ENCODE measurements around the gene NKD2.

NKD2 gene

DNA sequence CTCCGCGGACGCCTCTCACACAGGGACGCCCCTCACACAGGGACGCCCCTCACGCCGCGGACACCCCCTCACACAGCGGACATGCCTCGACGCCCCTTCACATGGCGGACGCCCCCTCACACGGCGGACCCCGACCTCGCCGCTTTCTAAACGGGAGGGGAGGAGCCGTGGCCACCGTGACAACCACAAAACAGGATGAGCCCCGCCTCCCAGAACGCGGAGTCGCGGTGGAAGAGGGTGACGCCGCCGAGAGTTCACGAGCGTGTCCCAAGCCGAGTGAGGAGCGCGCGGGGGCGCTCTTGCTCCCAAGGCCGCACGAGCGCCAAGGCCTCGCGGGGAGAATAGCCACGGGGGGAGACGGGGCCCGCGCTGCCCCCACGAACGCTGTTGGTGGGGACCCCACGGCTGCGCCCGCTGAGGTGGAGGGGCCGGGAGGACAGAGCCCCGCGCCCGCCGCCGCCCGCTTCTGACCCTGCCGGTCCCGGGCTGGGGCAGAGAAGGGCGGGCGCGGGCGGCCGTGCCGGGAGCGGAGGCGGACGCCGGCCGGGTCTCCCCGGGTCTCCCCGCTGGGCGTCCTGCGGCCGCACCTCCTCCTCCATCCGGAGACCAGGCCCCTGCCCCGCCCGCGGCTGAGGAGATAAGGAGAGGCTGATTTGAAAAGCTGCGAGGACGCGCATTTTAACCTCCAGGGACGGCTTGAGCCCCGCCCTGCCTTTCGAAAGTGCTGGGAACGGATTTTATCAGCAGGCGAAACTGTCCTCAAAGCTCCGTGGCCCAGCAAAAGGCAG lies 3.9 kb upstream of the NKD2 start:
- Histone ChIP-seq H2AFZ (ENCODE audit: low read depth, low read length, severe bottlenecking) (no peak overlapping the region), H3K27ac (ENCODE audit: low read depth, low read length) (no peak overlapping the region), H3K36me3 (ENCODE audit: low read length) (no peaks in the 10 kb centered on the region), H3K4me2 (ENCODE audit: low read depth, low read length, poor library complexity, severe bottlenecking) (no peak overlapping the region), H4K20me1 (ENCODE audit: low read depth, low read length) (no peaks in the 10 kb centered on the region), H3K9ac (ENCODE audit: low read length) (no peak overlapping the region), H3F3A (ENCODE audit: insufficient read depth) (no peaks in the 10 kb centered on the region), H3K9me3 (ENCODE audit: insufficient read depth, low read length) (no peaks in the 10 kb centered on the region), H3K4me3 (ENCODE audit: insufficient read depth, low read length, poor library complexity, severe bottlenecking) (no peak overlapping the region), H3K9me2 (replicated peaks; ENCODE audit: insufficient read depth, low read length) (no peaks in the 10 kb centered on the region), H3K79me2 (ENCODE audit: insufficient read depth, low read length) (no peaks in the 10 kb centered on the region), H3K27me3 (ENCODE audit: low read length) (no peaks in the 10 kb centered on the region)
- TF ChIP-seq EZH2phosphoT487 (conservative IDR thresholded peaks at IDR 0.05; ENCODE audit: low read length): no peak
- TF ChIP-seq, protein P1, sequence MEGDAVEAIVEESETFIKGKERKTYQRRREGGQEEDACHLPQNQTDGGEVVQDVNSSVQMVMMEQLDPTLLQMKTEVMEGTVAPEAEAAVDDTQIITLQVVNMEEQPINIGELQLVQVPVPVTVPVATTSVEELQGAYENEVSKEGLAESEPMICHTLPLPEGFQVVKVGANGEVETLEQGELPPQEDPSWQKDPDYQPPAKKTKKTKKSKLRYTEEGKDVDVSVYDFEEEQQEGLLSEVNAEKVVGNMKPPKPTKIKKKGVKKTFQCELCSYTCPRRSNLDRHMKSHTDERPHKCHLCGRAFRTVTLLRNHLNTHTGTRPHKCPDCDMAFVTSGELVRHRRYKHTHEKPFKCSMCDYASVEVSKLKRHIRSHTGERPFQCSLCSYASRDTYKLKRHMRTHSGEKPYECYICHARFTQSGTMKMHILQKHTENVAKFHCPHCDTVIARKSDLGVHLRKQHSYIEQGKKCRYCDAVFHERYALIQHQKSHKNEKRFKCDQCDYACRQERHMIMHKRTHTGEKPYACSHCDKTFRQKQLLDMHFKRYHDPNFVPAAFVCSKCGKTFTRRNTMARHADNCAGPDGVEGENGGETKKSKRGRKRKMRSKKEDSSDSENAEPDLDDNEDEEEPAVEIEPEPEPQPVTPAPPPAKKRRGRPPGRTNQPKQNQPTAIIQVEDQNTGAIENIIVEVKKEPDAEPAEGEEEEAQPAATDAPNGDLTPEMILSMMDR (IDR thresholded peaks at IDR 0.05; ENCODE audit: insufficient read depth, low read length, poor library complexity, severe bottlenecking): no peak

DNA sequence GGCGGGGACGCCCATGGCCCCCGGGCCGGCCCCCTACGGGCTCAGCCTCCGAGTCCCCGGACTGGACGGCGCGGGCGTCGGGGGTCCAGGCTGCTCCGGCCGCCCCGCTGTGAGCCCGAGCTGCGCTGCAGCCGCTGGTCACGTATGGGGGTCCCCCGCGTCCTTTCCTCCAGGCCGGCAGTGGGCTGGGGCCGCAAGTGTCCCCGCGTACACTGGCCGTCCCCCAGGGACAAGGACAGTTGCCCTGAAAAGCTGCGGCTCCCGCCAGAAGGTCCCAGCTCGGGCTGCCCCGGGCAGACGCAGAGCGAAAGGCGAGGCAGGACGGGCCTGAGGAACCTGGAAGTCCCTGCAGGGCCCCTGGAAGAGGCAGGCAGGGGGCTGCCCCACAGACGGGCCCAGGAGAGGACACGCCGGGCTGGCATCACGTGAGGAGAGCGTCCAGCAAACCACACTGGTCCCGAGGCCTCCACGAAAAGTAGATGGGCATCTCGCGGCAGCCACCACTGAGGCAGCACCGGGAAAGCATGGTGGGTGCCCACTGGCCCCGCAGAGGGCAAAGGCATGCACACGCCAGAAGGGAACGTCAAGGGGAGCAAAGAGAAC lies 3.3 kb upstream of the NKD2 start:
- Histone ChIP-seq H3K27ac (ENCODE audit: low read depth, low read length) (no peak overlapping the region), H3K36me3 (ENCODE audit: low read length) (no peaks in the 10 kb centered on the region), H4K20me1 (ENCODE audit: low read depth, low read length) (no peaks in the 10 kb centered on the region), H3K4me2 (ENCODE audit: low read depth, low read length, poor library complexity, severe bottlenecking) (no peak overlapping the region), H2AFZ (ENCODE audit: low read depth, low read length, severe bottlenecking) (no peak overlapping the region), H3F3A (ENCODE audit: insufficient read depth) (no peaks in the 10 kb centered on the region), H3K9me2 (replicated peaks; ENCODE audit: insufficient read depth, low read length) (no peaks in the 10 kb centered on the region), H3K4me3 (ENCODE audit: insufficient read depth, low read length, poor library complexity, severe bottlenecking) (no peak overlapping the region), H3K27me3 (ENCODE audit: low read length) (no peaks in the 10 kb centered on the region), H3K79me2 (ENCODE audit: insufficient read depth, low read length) (no peaks in the 10 kb centered on the region), H3K9me3 (ENCODE audit: insufficient read depth, low read length) (no peaks in the 10 kb centered on the region), H3K9ac (ENCODE audit: low read length) (no peak overlapping the region)
- TF ChIP-seq EZH2phosphoT487 (conservative IDR thresholded peaks at IDR 0.05; ENCODE audit: low read length): no peak
- TF ChIP-seq, protein P1 (IDR thresholded peaks at IDR 0.05; ENCODE audit: insufficient read depth, low read length, poor library complexity, severe bottlenecking): no peak

DNA sequence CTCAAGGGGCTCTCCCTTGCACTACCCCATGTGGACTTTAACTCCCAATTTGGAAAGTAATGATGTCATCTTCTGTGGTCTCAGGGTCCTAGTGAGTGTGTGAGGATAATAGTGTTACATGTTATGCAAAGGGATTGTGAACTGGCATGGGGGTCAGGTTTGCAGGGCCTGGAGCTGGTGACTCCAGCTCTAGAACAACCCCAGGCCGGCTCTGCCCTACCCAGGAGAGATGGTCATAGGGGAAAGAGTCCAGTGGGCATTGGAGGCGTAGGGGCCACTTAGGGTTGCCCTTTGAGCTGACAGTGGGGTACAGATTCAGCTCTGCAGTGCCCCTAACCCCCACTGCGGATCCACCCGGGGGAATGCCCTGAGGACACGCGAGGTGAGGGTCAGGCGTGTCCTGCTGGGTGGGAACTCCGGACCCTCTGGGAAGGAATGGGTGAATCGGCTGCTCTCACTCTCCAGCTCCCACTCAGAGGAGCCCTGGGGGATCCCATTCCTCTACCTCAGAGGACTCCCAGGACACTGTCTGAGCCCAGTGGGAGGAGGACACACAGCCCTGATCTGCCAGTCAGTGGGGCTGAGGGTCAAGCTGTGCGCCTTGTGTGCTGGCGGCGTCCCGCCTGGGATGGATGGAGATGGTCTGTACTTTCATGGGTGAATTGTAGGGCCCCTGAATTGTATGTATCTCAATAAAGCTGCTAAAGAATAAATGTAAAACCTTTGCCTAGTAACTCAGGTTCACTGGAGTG lies 2.5 kb upstream of the NKD2 start:
- Histone ChIP-seq H2AFZ (ENCODE audit: low read depth, low read length, severe bottlenecking) (no peak overlapping the region), H3K27ac (ENCODE audit: low read depth, low read length) (no peak overlapping the region), H3K9me2 (replicated peaks; ENCODE audit: insufficient read depth, low read length) (no peaks in the 10 kb centered on the region), H3K9me3 (ENCODE audit: insufficient read depth, low read length) (no peaks in the 10 kb centered on the region), H3K79me2 (ENCODE audit: insufficient read depth, low read length) (no peaks in the 10 kb centered on the region), H4K20me1 (ENCODE audit: low read depth, low read length) (no peaks in the 10 kb centered on the region), H3K27me3 (ENCODE audit: low read length) (no peaks in the 10 kb centered on the region), H3K4me3 (ENCODE audit: insufficient read depth, low read length, poor library complexity, severe bottlenecking) (no peak overlapping the region), H3K4me2 (ENCODE audit: low read depth, low read length, poor library complexity, severe bottlenecking) (no peak overlapping the region), H3K9ac (ENCODE audit: low read length) (no peak overlapping the region), H3F3A (ENCODE audit: insufficient read depth) (no peaks in the 10 kb centered on the region), H3K36me3 (ENCODE audit: low read length) (no peaks in the 10 kb centered on the region)
- TF ChIP-seq EZH2phosphoT487 (conservative IDR thresholded peaks at IDR 0.05; ENCODE audit: low read length): no peak
- TF ChIP-seq, protein P1 (IDR thresholded peaks at IDR 0.05; ENCODE audit: insufficient read depth, low read length, poor library complexity, severe bottlenecking): no peak
